ENCODE results near the gene GFER. TPM values are rescaled to one million over a fixed set of nuclear protein-coding genes. Genes with fewer than 3 reads are reported as not detected.

GFER gene
- total RNA-seq, 1 experiment from 2014 or later: 58.5 TPM

- TF ChIP-seq E2F5 (CRISPR knock-in tag; IDR thresholded peaks at IDR 0.05): no peak
- TF ChIP-seq FOXK1 (CRISPR knock-in tag; IDR thresholded peaks at IDR 0.05): no peak
- TF ChIP-seq TEAD4 (CRISPR knock-in tag; IDR thresholded peaks at IDR 0.05): no peak
- TF ChIP-seq ELF4 (CRISPR knock-in tag; IDR thresholded peaks at IDR 0.05; ENCODE audit: low read depth): no peak
- TF ChIP-seq ZNF532 (CRISPR knock-in tag; IDR thresholded peaks at IDR 0.05; ENCODE audit: borderline replicate concordance): no peak
- no peak for TF ChIP-seq AR (CRISPR knock-in tag; IDR thresholded peaks at IDR 0.05)
- TF ChIP-seq NR1H2 (CRISPR knock-in tag; IDR thresholded peaks at IDR 0.05): no peak
- no peak for TF ChIP-seq CREM (CRISPR knock-in tag; IDR thresholded peaks at IDR 0.05)
- TF ChIP-seq AFF4 (CRISPR knock-in tag; IDR thresholded peaks at IDR 0.05; ENCODE audit: borderline replicate concordance): no peak
Measured at GRCh38 chr16:2025251-2025650, 41.3 kb downstream of the GFER start (continued).

GRCh38 chr16:2025878-2026460 is 42.0 kb downstream of the GFER start:
- ATAC-seq (no peak), DNase-seq (ENCODE audit: low spot score) (no peak)
- Mint-ChIP-seq H3K4me1 (peaks cover 12% of the 10 kb centered on the region), H3K36me3 (no peaks in the 10 kb centered on the region), H3K27me3 (ENCODE audit: low read depth) (peaks cover 47% of the 10 kb centered on the region), H3K9me3 (no peaks in the 10 kb centered on the region), H3K27ac (no peak overlapping the region), H3K4me3 (peak overlapping the region; percentile 53)
- TF ChIP-seq GRHL2 (CRISPR knock-in tag; IDR thresholded peaks at IDR 0.05; ENCODE audit: insufficient replicate concordance, severe bottlenecking): no peak
- no peak for TF ChIP-seq TEAD1 (CRISPR knock-in tag; IDR thresholded peaks at IDR 0.05)
- POLR2A ChIA-PET: interaction anchor here (0.6 to 0.7 kb wide), 2 partner anchors 56 to 121 kb away, joined by 3 to 4 read pairs; no protein-coding TSS in a partner anchor
- CTCF ChIA-PET: interaction anchor here (0.6 to 2.3 kb wide), 5 partner anchors 9 to 117 kb away, joined by 3 to 16 read pairs (median 3); partner anchors contain the start of genes NTHL1 and TSC2
